B cell (primary cell): ENCODE results near the gene FBN1. TPM values are rescaled to one million over a fixed set of nuclear protein-coding genes. Genes with fewer than 3 reads are reported as not detected.

Source experiments
- ATAC-seq: fragments of 200-7000 bp; cut with Tn5 transposase; one replicate; pipeline ENCODE4 v1.10.0; 2021; ENCODE audit warnings: low read depth, mild to moderate bottlenecking, moderate number of reproducible peaks, moderate library complexity
- CTCF ChIA-PET: fragments of 350-600 bp; sonication (Branson Sonifier 250); formaldehyde crosslinking; loops from one replicate; lab custom pipeline; 2021; ENCODE audit warnings: antibody characterized with exemption, inconsistent platforms; lab: Charles Lee
- POLR2A ChIA-PET: fragments of 350-600 bp; sonication (Branson Sonifier 250); formaldehyde crosslinking; loops from one replicate; lab custom pipeline; 2021; ENCODE audit warnings: antibody characterized with exemption; lab: Charles Lee
- DNase-seq: peaks from one replicate; pipeline ENCODE4 v3.0.0; 2013
- H2AFZ ChIP-seq: 2 replicates; pipeline ENCODE4 v1.6.1; 2012; ENCODE audit warnings: mild to moderate bottlenecking, low read depth, low read length; ENCODE audit not compliant: insufficient read depth, poor library complexity, severe bottlenecking
- H3K27ac ChIP-seq, 2 donors: 1 replicate in 1 of 2; 2 replicates in 1 of 2; pipeline ENCODE4 v1.5.1; 2012 to 2013; ENCODE audit warnings: low read length in 2 of 2, mild to moderate bottlenecking in 2 of 2, moderate library complexity in 1 of 2
- H3K27me3 ChIP-seq, 4 experiments: fragments of 200-600 bp in 1 of 4; sonication (generic) in 1 of 4; replicated peaks in 1 of 4; 1 replicate in 2 of 4; 2 replicates in 2 of 4; pipeline versions ENCODE4 v1.6.1 to v1.7.0; 2013 to 2016; ENCODE audit warnings: low read length in 3 of 4, mild to moderate bottlenecking in 2 of 4, mixed read lengths in 1 of 4, moderate library complexity in 1 of 4; ENCODE audit not compliant: insufficient read depth in 4 of 4, control insufficient read depth in 3 of 4; ENCODE audit errors: control extremely low read depth in 1 of 4
- H3K36me3 ChIP-seq, 2 experiments: replicated peaks in 1 of 2; 1 replicate in 1 of 2; 2 replicates in 1 of 2; pipeline versions ENCODE4 v1.6.1 to v1.7.1; 2013; ENCODE audit warnings: low read length in 1 of 2; ENCODE audit not compliant: insufficient read depth in 2 of 2, control insufficient read depth in 1 of 2; ENCODE audit errors: control extremely low read depth in 1 of 2, extremely low read depth in 1 of 2
- H3K4me1 ChIP-seq, 2 donors: fragments of 200-600 bp in 1 of 2; sonication (generic) in 1 of 2; 1 replicate in 1 of 2; 2 replicates in 1 of 2; pipeline versions ENCODE4 v1.5.1 to v1.6.1; 2013 to 2017; ENCODE audit warnings: low read length in 2 of 2; ENCODE audit not compliant: control insufficient read depth in 2 of 2, insufficient read depth in 2 of 2
- H3K4me2 ChIP-seq: replicated peaks from 2 replicates; pipeline ENCODE3; 2012; ENCODE audit warnings: mild to moderate bottlenecking, low read depth, low read length; ENCODE audit not compliant: poor library complexity, severe bottlenecking
- H3K4me3 ChIP-seq, 5 experiments: fragments of 200-600 bp in 1 of 5; sonication (generic) in 1 of 5; 1 replicate in 3 of 5; 2 replicates in 2 of 5; pipeline versions ENCODE4 v1.5.1 to v1.7.0; 2011 to 2016; ENCODE audit warnings: low read length in 4 of 5, mild to moderate bottlenecking in 4 of 5, low read depth in 2 of 5, control low read depth in 1 of 5, moderate library complexity in 1 of 5; ENCODE audit not compliant: insufficient read depth in 1 of 5; ENCODE audit errors: control extremely low read depth in 1 of 5, extremely low read depth in 1 of 5
- H3K79me2 ChIP-seq: fragments of 200-600 bp; sonication (generic); one replicate; pipeline ENCODE4 v1.6.0; 2016; ENCODE audit warnings: low read length; ENCODE audit not compliant: control insufficient read depth, insufficient read depth
- H3K9ac ChIP-seq: fragments of 200-600 bp; sonication (generic); 2 replicates; pipeline ENCODE4 v1.6.1; 2017; ENCODE audit warnings: mild to moderate bottlenecking, low read length, moderate library complexity
- H3K9me3 ChIP-seq, 3 donors: one replicate each; pipeline versions ENCODE4 v1.6.1 to v1.7.1; 2013; ENCODE audit warnings: low read length in 2 of 3; ENCODE audit not compliant: control insufficient read depth in 2 of 3, insufficient read depth in 1 of 3; ENCODE audit errors: control extremely low read depth in 1 of 3
- H4K20me1 ChIP-seq: 2 replicates; pipeline ENCODE4 v1.6.0; 2012; ENCODE audit warnings: mild to moderate bottlenecking, low read length; ENCODE audit not compliant: insufficient read depth, control insufficient read depth, poor library complexity, severe bottlenecking
- H3K27ac Mint-ChIP-seq: one replicate; pipeline ENCODE4 v1.8.0; 2021; ENCODE audit warnings: mixed read lengths
- H3K27me3 Mint-ChIP-seq: one replicate; pipeline ENCODE4 v1.8.0; 2021; ENCODE audit warnings: mixed read lengths
- H3K4me1 Mint-ChIP-seq: one replicate; pipeline ENCODE4 v1.8.0; 2021; ENCODE audit warnings: mixed read lengths
- H3K4me3 Mint-ChIP-seq: one replicate; pipeline ENCODE4 v1.8.0; 2021; ENCODE audit warnings: mixed read lengths
- H3K9me3 Mint-ChIP-seq: one replicate; pipeline ENCODE4 v1.8.0; 2022; ENCODE audit warnings: mixed read lengths; ENCODE audit not compliant: insufficient read depth
- EZH2 ChIP-seq: IDR thresholded peaks from 2 replicates; pipeline ENCODE4 v1.6.1; 2012; ENCODE audit warnings: borderline replicate concordance, low read depth, mild to moderate bottlenecking, moderate library complexity, low read length; ENCODE audit not compliant: insufficient read depth, poor library complexity, severe bottlenecking
- WGBS: methylation state at CpG from one replicate; pipeline ENCODE4 v1.1.5; 2013; ENCODE audit warnings: missing lambda C conversion rate; ENCODE audit not compliant: insufficient coverage; 5-methylcytosine and 5-hydroxymethylcytosine counted together
- intact Hi-C: fragments of 100-400 bp; cut with micrococcal nuclease; formaldehyde crosslinking; loops from one replicate; pipeline ENCODE4 v1.10.0; 2022
- polyA plus RNA-seq: library from polyadenylated mRNA; depleted of rRNA; stranded (reverse); fragments of >200 nt; gene quantifications from 2 replicates; pipeline ENCODE4 v1.2.3, GENCODE V29; 2012
- total RNA-seq, 2 donors: library from RNA; stranded (reverse); fragments of 120-200 nt in 1 of 2; gene quantifications; 1 replicate in 1 of 2; 2 replicates in 1 of 2; pipeline versions ENCODE4 v1.2.3 to v1.2.4, GENCODE V29; 2013 to 2022
- TF ChIP-seq, protein P1 (sequence below): fragments of 200-600 bp; IDR thresholded peaks from one replicate; pipeline ENCODE4 v1.8.0; 2022; ENCODE audit warnings: antibody characterized with exemption, mild to moderate bottlenecking

Gene FBN1
- total and polyA plus RNA-seq, 2 donors (not counting 1 experiment from before 2014, with no cell fraction given) = 0.15 to 0.25 TPM

DNA sequence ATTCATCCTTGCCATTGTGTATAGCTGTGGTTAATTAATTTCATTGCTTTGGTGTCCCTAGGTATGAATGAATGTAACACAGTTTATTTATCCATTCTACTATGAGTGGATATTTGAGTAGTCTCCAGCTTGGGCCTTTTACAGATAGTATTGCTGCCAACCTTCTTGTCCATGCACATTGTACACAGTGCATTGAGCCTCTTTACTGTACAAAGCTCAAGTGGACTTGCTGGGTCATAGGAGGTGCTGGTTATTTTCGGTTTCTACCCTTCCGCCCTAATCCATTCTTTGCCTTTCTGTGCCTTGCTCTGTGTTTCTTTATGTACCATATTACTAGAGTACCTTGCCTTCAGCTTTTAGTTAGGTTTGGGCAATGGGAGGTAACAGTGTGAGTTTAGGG lies 253.6 kb downstream of the FBN1 start:
- intact Hi-C loops = no loop called here
- Histone ChIP-seq H3K9me3 (peaks cover 0 to 3% (median 0%) of the 10 kb centered on the region in 3 donors), H2AFZ (no peak overlapping the region), H4K20me1 (no peaks in the 10 kb centered on the region), H3K79me2 (no peaks in the 10 kb centered on the region), H3K4me2 (no peak overlapping the region), H3K4me1 (no peaks in the 10 kb centered on the region), H3K27me3 (no peaks in the 10 kb centered on the region), H3K9ac (no peak overlapping the region), H3K36me3 (no peaks in the 10 kb centered on the region), H3K4me3 (no peak overlapping the region), H3K27ac (no peak overlapping the region)
- ChIA-PET POLR2A (interaction anchor here (0.6 kb wide), 1 partner anchor 89 kb away, joined by 3 read pairs; no protein-coding TSS in a partner anchor), CTCF (no interaction called here)
- WGBS = no CpG with 5 or more reads among the region's 2 CpGs
- no peaks in the 10 kb centered on the region for H3K9me3 Mint-ChIP-seq
- no peaks in the 10 kb centered on the region for H3K27me3 Mint-ChIP-seq
- DNase-seq (no peak), ATAC-seq (no peak)
- TF ChIP-seq, protein P1, sequence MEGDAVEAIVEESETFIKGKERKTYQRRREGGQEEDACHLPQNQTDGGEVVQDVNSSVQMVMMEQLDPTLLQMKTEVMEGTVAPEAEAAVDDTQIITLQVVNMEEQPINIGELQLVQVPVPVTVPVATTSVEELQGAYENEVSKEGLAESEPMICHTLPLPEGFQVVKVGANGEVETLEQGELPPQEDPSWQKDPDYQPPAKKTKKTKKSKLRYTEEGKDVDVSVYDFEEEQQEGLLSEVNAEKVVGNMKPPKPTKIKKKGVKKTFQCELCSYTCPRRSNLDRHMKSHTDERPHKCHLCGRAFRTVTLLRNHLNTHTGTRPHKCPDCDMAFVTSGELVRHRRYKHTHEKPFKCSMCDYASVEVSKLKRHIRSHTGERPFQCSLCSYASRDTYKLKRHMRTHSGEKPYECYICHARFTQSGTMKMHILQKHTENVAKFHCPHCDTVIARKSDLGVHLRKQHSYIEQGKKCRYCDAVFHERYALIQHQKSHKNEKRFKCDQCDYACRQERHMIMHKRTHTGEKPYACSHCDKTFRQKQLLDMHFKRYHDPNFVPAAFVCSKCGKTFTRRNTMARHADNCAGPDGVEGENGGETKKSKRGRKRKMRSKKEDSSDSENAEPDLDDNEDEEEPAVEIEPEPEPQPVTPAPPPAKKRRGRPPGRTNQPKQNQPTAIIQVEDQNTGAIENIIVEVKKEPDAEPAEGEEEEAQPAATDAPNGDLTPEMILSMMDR = no peak
- no peak for TF ChIP-seq EZH2
- no peak overlapping the region for H3K27ac Mint-ChIP-seq
- no peaks in the 10 kb centered on the region for H3K4me1 Mint-ChIP-seq
- no peak overlapping the region for H3K4me3 Mint-ChIP-seq

DNA sequence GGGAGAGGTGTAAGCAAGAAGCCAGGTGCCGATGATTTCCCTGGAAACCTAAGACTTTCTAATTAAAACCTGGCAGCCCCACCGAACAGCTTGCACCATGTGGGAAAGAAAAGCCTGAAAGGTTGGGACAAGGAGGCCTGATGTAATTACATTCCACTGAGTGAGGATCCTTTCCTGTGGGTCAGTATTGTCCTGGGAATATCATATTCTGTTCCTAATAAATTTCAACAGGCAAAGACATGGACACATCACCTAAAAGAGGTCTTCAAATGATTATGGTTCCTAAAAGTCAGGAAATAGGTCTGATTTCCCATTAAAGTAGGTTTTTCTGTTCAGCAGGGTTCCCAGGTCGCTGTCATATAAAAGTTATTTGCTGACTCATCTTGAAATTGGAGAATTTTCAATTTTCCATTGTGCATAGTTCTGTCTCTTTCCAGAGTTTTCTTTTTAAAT lies 255.8 kb downstream of the FBN1 start:
- no peak for DNase-seq
- H3K4me1 ChIP-seq = no peaks in the 10 kb centered on the region
- Mint-ChIP-seq H3K27ac (no peak overlapping the region), H3K4me3 (no peak overlapping the region), H3K27me3 (peaks cover 3% of the 10 kb centered on the region), H3K9me3 (no peaks in the 10 kb centered on the region), H3K4me1 (no peaks in the 10 kb centered on the region)
- H3K36me3 ChIP-seq = no peaks in the 10 kb centered on the region
- H3K9ac ChIP-seq = no peak overlapping the region
- ATAC-seq = no peak
- TF ChIP-seq, protein P1 = no peak
- no peak for TF ChIP-seq EZH2
- intact Hi-C loops = no loop called here
- H3K27me3 ChIP-seq = no peaks in the 10 kb centered on the region
- no peaks in the 10 kb centered on the region for H3K79me2 ChIP-seq
- POLR2A ChIA-PET = no interaction called here
- no peak overlapping the region for H3K4me2 ChIP-seq
- peaks cover 0 to 3% (median 0%) of the 10 kb centered on the region in 3 donors for H3K9me3 ChIP-seq
- no peak overlapping the region for H2AFZ ChIP-seq
- CTCF ChIA-PET = no interaction called here
- 100% methylated on average over 1 of the region's 3 CpGs for WGBS
- no peaks in the 10 kb centered on the region for H4K20me1 ChIP-seq
- no peak overlapping the region for H3K27ac ChIP-seq
- no peak overlapping the region for H3K4me3 ChIP-seq
